ENCODE data around the gene EFNA2. TPM values are rescaled to one million over a fixed set of nuclear protein-coding genes. Genes with fewer than 3 reads are reported as not detected.

EFNA2 gene
- total and polyA plus RNA-seq, 9 donors, result 0.11 TPM; not detected in 8

GRCh38 chr19:1276628-1277022, 9.0 kb upstream of the EFNA2 start:
- H3K4me3 ChIP-seq, result no peak overlapping the region

GRCh38 chr19:1277061-1277460, 8.6 kb upstream of the EFNA2 start:
- Histone ChIP-seq H3K27ac (no peak overlapping the region), H3K27me3 (no peaks in the 10 kb centered on the region), H3K4me1 (ENCODE audit: insufficient read depth) (peaks cover 14% of the 10 kb centered on the region), H3K4me3 (no peak overlapping the region), H3K9me3 (no peaks in the 10 kb centered on the region), H3K36me3 (no peaks in the 10 kb centered on the region)
- WGBS, 3 donors, result 89 to 93% (median 90%) methylated on average over 15 of the region's 15 CpGs
- peak in 4 of 5 donors; percentile 38 to 61 (median 50) for DNase-seq
- TF ChIP-seq POLR2A (IDR thresholded peaks at IDR 0.05) (no peak), EP300 (IDR thresholded peaks at IDR 0.05) (no peak), CTCF (IDR thresholded peaks at IDR 0.05) (no peak)
- intact Hi-C loops (cut with DNase I), result loop anchor here in 1 of 4 donors (10.0 kb wide), 1 partner anchor 108 kb away; the partner anchor contains the start of gene NDUFS7

More at GRCh38 chr19:1276628-1277022, 9.0 kb upstream of the EFNA2 start:
- 70 to 86% (median 77%) methylated on average over 10 of the region's 10 CpGs for WGBS, 3 donors
- Histone ChIP-seq H3K27me3 (no peaks in the 10 kb centered on the region), H3K36me3 (no peaks in the 10 kb centered on the region), H3K27ac (peak overlapping the region; percentile 97 to 99), H3K9me3 (no peaks in the 10 kb centered on the region), H3K4me1 (ENCODE audit: insufficient read depth) (peaks cover 17% of the 10 kb centered on the region)
- peak in 4 of 5 donors; percentile 34 to 53 (median 45) for DNase-seq
- TF ChIP-seq EP300 (IDR thresholded peaks at IDR 0.05) (no peak), POLR2A (IDR thresholded peaks at IDR 0.05) (no peak), CTCF (IDR thresholded peaks at IDR 0.05) (no peak)
- intact Hi-C loops (cut with DNase I), result loop anchor here in 1 of 4 donors (10.0 kb wide), 1 partner anchor 108 kb away; the partner anchor contains the start of gene NDUFS7

GRCh38 chr19:1278074-1278473, 7.6 kb upstream of the EFNA2 start:
- Histone ChIP-seq H3K36me3 (no peaks in the 10 kb centered on the region), H3K27ac (no peak overlapping the region), H3K4me3 (no peak overlapping the region), H3K27me3 (no peaks in the 10 kb centered on the region), H3K4me1 (ENCODE audit: insufficient read depth) (peaks cover 14% of the 10 kb centered on the region), H3K9me3 (no peaks in the 10 kb centered on the region)
- WGBS, 3 donors, result 81 to 89% (median 81%) methylated on average over 12 of the region's 12 CpGs
- intact Hi-C loops (cut with DNase I), result loop anchor here in 1 of 4 donors (10.0 kb wide), 1 partner anchor 107 kb away; the partner anchor contains the start of gene NDUFS7
- peak in 1 of 5 donors; percentile 33 for DNase-seq
- TF ChIP-seq EP300 (IDR thresholded peaks at IDR 0.05), result no peak
- no peak for TF ChIP-seq CTCF (IDR thresholded peaks at IDR 0.05)
- no peak for TF ChIP-seq POLR2A (IDR thresholded peaks at IDR 0.05)

GRCh38 chr19:1278713-1279660, 6.7 kb upstream of the EFNA2 start:
- DNase-seq, result peak in 3 of 5 donors; percentile 31 to 59 (median 44)
- no peak for TF ChIP-seq CTCF (IDR thresholded peaks at IDR 0.05)
- TF ChIP-seq EP300 (IDR thresholded peaks at IDR 0.05), result no peak
- Histone ChIP-seq H3K4me1 (ENCODE audit: insufficient read depth) (peaks cover 8% of the 10 kb centered on the region), H3K27ac (no peak overlapping the region), H3K27me3 (no peaks in the 10 kb centered on the region), H3K9me3 (no peaks in the 10 kb centered on the region), H3K36me3 (no peaks in the 10 kb centered on the region), H3K4me3 (no peak overlapping the region)
- WGBS, 3 donors, result 76 to 84% (median 80%) methylated on average over 25 of the region's 25 CpGs
- intact Hi-C loops (cut with DNase I), result loop anchor here in 1 of 4 donors (10.0 kb wide), 1 partner anchor 106 kb away; the partner anchor contains the start of gene NDUFS7
